GM23338 (cell line): ENCODE measurements around the gene SLC12A3.

Experiments
- CREB1 ChIP-seq: fragments of 250-450 bp; sonication (Bioruptor Pico); IDR thresholded peaks from 2 replicates; pipeline ENCODE4 v1.5.0; 2020; ENCODE audit warnings: low read depth, mild to moderate bottlenecking, moderate library complexity
- CTCF ChIP-seq, 2 experiments: fragments of 200-600 bp in 1 of 2; sonication (generic) in 1 of 2; conservative IDR thresholded peaks; 2 replicates each; pipeline versions ENCODE4 v1.5.1 to v1.6.1; 2016 to 2017; ENCODE audit warnings: antibody characterized with exemption in 2 of 2, low read depth in 2 of 2, mild to moderate bottlenecking in 2 of 2, moderate library complexity in 1 of 2
- ETS1 ChIP-seq: IDR thresholded peaks from 2 replicates; pipeline ENCODE4 v1.6.1; 2016; ENCODE audit warnings: antibody characterized with exemption
- EZH2 ChIP-seq: fragments of 200-600 bp; sonication (generic); IDR thresholded peaks from one replicate; pipeline ENCODE4 v1.8.0; 2017; ENCODE audit warnings: antibody characterized with exemption, mild to moderate bottlenecking, low read depth; ENCODE audit not compliant: unreplicated experiment
- EZH2phosphoT487 ChIP-seq: fragments of 200-600 bp; sonication (generic); IDR thresholded peaks from one replicate; pipeline ENCODE4 v1.8.1; 2018; ENCODE audit warnings: antibody characterized with exemption; ENCODE audit not compliant: unreplicated experiment
- JUNB ChIP-seq: IDR thresholded peaks from one replicate; pipeline ENCODE4 v1.6.1; 2016; ENCODE audit warnings: antibody characterized with exemption; ENCODE audit not compliant: unreplicated experiment
- POLR2AphosphoS5 ChIP-seq: IDR thresholded peaks from 2 replicates; pipeline ENCODE4 v1.6.1; 2016; ENCODE audit warnings: antibody characterized with exemption, low read depth
- REST ChIP-seq: IDR thresholded peaks from one replicate; pipeline ENCODE4 v1.6.1; 2018; ENCODE audit warnings: antibody characterized with exemption; ENCODE audit not compliant: unreplicated experiment
- STAT1 ChIP-seq: IDR thresholded peaks from one replicate; pipeline ENCODE4 v1.6.1; 2016; ENCODE audit warnings: antibody characterized with exemption; ENCODE audit not compliant: unreplicated experiment
- ZNF114 ChIP-seq: fragments of 250-450 bp; sonication (Bioruptor Pico); IDR thresholded peaks from 2 replicates; pipeline ENCODE4 v1.5.0; 2020; ENCODE audit warnings: mild to moderate bottlenecking, moderate library complexity
- ZNF462 ChIP-seq: fragments of 250-450 bp; sonication (Bioruptor Pico); IDR thresholded peaks from 2 replicates; pipeline ENCODE4 v1.5.0; 2020; ENCODE audit warnings: mild to moderate bottlenecking, moderate library complexity

- TF ChIP-seq EZH2phosphoT487 (no peak), CTCF (conservative IDR thresholded peaks at IDR 0.05; ENCODE audit: low read depth in 2 of 2) (no peak), EZH2 (no peak), REST (no peak), ETS1 (no peak), ZNF114 (CRISPR knock-in tag) (no peak), JUNB (no peak), CREB1 (CRISPR knock-in tag) (no peak), STAT1 (no peak), ZNF462 (CRISPR knock-in tag) (no peak), POLR2AphosphoS5 (no peak)
Measured at GRCh38 chr16:56864960-56865359, at the start of gene SLC12A3.
